Neural cell (in vitro differentiated cells): ENCODE measurements around the gene UBL3. TPM values are rescaled to one million over a fixed set of nuclear protein-coding genes. Genes with fewer than 3 reads are reported as not detected.

ENCODE experiments used
- H2AFZ ChIP-seq: fragments of 200-600, 300-800 bp; sonication (generic), shearing (Covaris generic); 2 replicates; pipeline ENCODE4 v1.6.0; 2014; ENCODE audit warnings: low read depth, mild to moderate bottlenecking, antibody characterized with exemption, low read length, moderate library complexity
- H3F3A ChIP-seq: fragments of 200-600 bp; shearing (Covaris generic); 2 replicates; pipeline ENCODE4 v1.6.1; 2016; ENCODE audit warnings: mild to moderate bottlenecking, moderate library complexity, mixed read lengths, antibody characterized with exemption, low read length; ENCODE audit not compliant: insufficient read depth, poor library complexity, severe bottlenecking
- H3K27ac ChIP-seq: fragments of 200-600, 300-800 bp; sonication (generic), shearing (Covaris generic); 2 replicates; pipeline ENCODE4 v1.5.1; 2014; ENCODE audit warnings: mild to moderate bottlenecking, low read length, moderate library complexity
- H3K27me3 ChIP-seq: fragments of 300-800, 200-600 bp; sonication (generic), shearing (Covaris generic); 2 replicates; pipeline ENCODE4 v1.6.0; 2014; ENCODE audit warnings: mild to moderate bottlenecking, low read depth, low read length, moderate library complexity; ENCODE audit not compliant: insufficient read depth
- H3K36me3 ChIP-seq: fragments of 300-800, 200-600 bp; sonication (generic), shearing (Covaris generic); 2 replicates; pipeline ENCODE4 v1.5.1; 2014; ENCODE audit warnings: mild to moderate bottlenecking, antibody characterized with exemption, low read length, moderate library complexity; ENCODE audit not compliant: insufficient read depth
- H3K4me2 ChIP-seq: fragments of 300-800, 200-600 bp; sonication (generic), shearing (Covaris generic); 2 replicates; pipeline ENCODE4 v1.6.0; 2014; ENCODE audit warnings: mild to moderate bottlenecking, low read length
- H3K4me3 ChIP-seq: fragments of 300-800, 200-600 bp; sonication (generic), shearing (Covaris generic); 2 replicates; pipeline ENCODE4 v1.5.1; 2014; ENCODE audit warnings: mild to moderate bottlenecking, low read length, moderate library complexity
- H3K79me2 ChIP-seq: fragments of 200-600 bp; shearing (Covaris generic); replicated peaks from 2 replicates; pipeline ENCODE4 v1.6.0; 2014; ENCODE audit warnings: mild to moderate bottlenecking, low read length, moderate library complexity; ENCODE audit not compliant: insufficient read depth
- H3K9ac ChIP-seq: fragments of 300-800, 200-600 bp; sonication (generic), shearing (Covaris generic); 2 replicates; pipeline ENCODE4 v1.6.1; 2016; ENCODE audit warnings: mild to moderate bottlenecking, low read length, mixed read lengths
- H3K9me2 ChIP-seq: fragments of 200-600 bp; shearing (Covaris generic); 2 replicates; pipeline ENCODE4 v1.6.1; 2016; ENCODE audit warnings: mild to moderate bottlenecking, low read length, mixed read lengths; ENCODE audit not compliant: insufficient read depth
- H3K9me3 ChIP-seq: fragments of 200-600, 300-800 bp; sonication (generic), shearing (Covaris generic); 2 replicates; pipeline ENCODE4 v1.6.1; 2016; ENCODE audit warnings: mild to moderate bottlenecking, mixed run types, low read length, moderate library complexity, mixed read lengths
- H4K20me1 ChIP-seq: fragments of 200-600 bp; shearing (Covaris generic); 2 replicates; pipeline ENCODE4 v1.6.1; 2016; ENCODE audit warnings: mild to moderate bottlenecking, mixed run types; ENCODE audit not compliant: insufficient read depth
- CTCF ChIP-seq: fragments of 450-650 bp; IDR thresholded peaks from 2 replicates; pipeline ENCODE4 v1.5.1; 2014; ENCODE audit warnings: antibody characterized with exemption, mild to moderate bottlenecking, moderate library complexity; ENCODE audit not compliant: poor library complexity, severe bottlenecking
- EP300 ChIP-seq: fragments of 450-650 bp; conservative IDR thresholded peaks from 2 replicates; pipeline ENCODE4 v1.6.1; 2014; ENCODE audit warnings: antibody characterized with exemption, mild to moderate bottlenecking, moderate library complexity; ENCODE audit not compliant: poor library complexity, severe bottlenecking
- EZH2 ChIP-seq: fragments of 200-600, 300-800 bp; shearing (Covaris generic), sonication (generic); IDR thresholded peaks from 2 replicates; pipeline ENCODE4 v1.6.1; 2014; ENCODE audit warnings: antibody characterized with exemption, low read length, borderline replicate concordance, mild to moderate bottlenecking; ENCODE audit not compliant: insufficient read depth, poor library complexity, severe bottlenecking
- MXI1 ChIP-seq: fragments of 450-650 bp; conservative IDR thresholded peaks from 2 replicates; pipeline ENCODE4 v1.6.1; 2014; ENCODE audit warnings: antibody characterized with exemption, mild to moderate bottlenecking; ENCODE audit not compliant: poor library complexity, severe bottlenecking
- POLR2AphosphoS5 ChIP-seq: IDR thresholded peaks from 2 replicates; pipeline ENCODE4 v1.6.1; 2012
- RAD21 ChIP-seq: fragments of 450-650 bp; conservative IDR thresholded peaks from 2 replicates; pipeline ENCODE4 v1.6.1; 2014; ENCODE audit warnings: antibody characterized with exemption, mild to moderate bottlenecking, moderate library complexity
- REST ChIP-seq: IDR thresholded peaks from 2 replicates; pipeline ENCODE4 v1.6.1; 2012; ENCODE audit warnings: borderline replicate concordance
- SMC3 ChIP-seq: fragments of 450-650 bp; conservative IDR thresholded peaks from 2 replicates; pipeline ENCODE4 v1.6.1; 2014; ENCODE audit warnings: antibody characterized with exemption, mild to moderate bottlenecking, moderate library complexity; ENCODE audit not compliant: poor library complexity
- TAF1 ChIP-seq: IDR thresholded peaks from 2 replicates; pipeline ENCODE4 v1.6.1; 2012; ENCODE audit warnings: low read depth
- polyA plus RNA-seq: library from polyadenylated mRNA; depleted of rRNA; stranded (reverse); fragments of >200 nt; gene quantifications from 2 replicates; pipeline ENCODE4 v1.2.3, GENCODE V29; 2014

The UBL3 gene
- polyA plus RNA-seq, 1 donor from 2014 or later, result 35.8 TPM

- no peaks in the 10 kb centered on the region for H3K79me2 ChIP-seq
- H3K27me3 ChIP-seq, result no peaks in the 10 kb centered on the region
- no peaks in the 10 kb centered on the region for H3K9me3 ChIP-seq
- no peak overlapping the region for H2AFZ ChIP-seq
- H3K9me2 ChIP-seq, result no peaks in the 10 kb centered on the region
- H3K9ac ChIP-seq, result no peak overlapping the region
- H3K4me2 ChIP-seq, result no peak overlapping the region
- H3K27ac ChIP-seq, result no peak overlapping the region
- no peak overlapping the region for H3K4me3 ChIP-seq
- no peak for TF ChIP-seq TAF1
- TF ChIP-seq CTCF, result no peak
- no peak for TF ChIP-seq SMC3
- TF ChIP-seq REST, result no peak
- no peak for TF ChIP-seq EP300
- TF ChIP-seq POLR2AphosphoS5, result no peak
- TF ChIP-seq MXI1, result no peak
- no peak for TF ChIP-seq RAD21
- TF ChIP-seq EZH2, result no peak
- H4K20me1 ChIP-seq, result no peaks in the 10 kb centered on the region
- no peaks in the 10 kb centered on the region for H3K36me3 ChIP-seq
- no peaks in the 10 kb centered on the region for H3F3A ChIP-seq
Measured at GRCh38 chr13:29868581-29868980, 18.2 kb upstream of the UBL3 start.

- H3K27me3 ChIP-seq, result no peaks in the 10 kb centered on the region
- H3K79me2 ChIP-seq, result no peaks in the 10 kb centered on the region
- no peaks in the 10 kb centered on the region for H3F3A ChIP-seq
- no peak overlapping the region for H3K4me2 ChIP-seq
- no peaks in the 10 kb centered on the region for H3K36me3 ChIP-seq
- H3K9me3 ChIP-seq, result no peaks in the 10 kb centered on the region
- no peak overlapping the region for H3K9ac ChIP-seq
- H3K4me3 ChIP-seq, result no peak overlapping the region
- H2AFZ ChIP-seq, result no peak overlapping the region
- TF ChIP-seq TAF1 (no peak), MXI1 (no peak), CTCF (no peak), RAD21 (no peak), REST (no peak), SMC3 (no peak), EZH2 (no peak), EP300 (no peak), POLR2AphosphoS5 (no peak)
- H3K27ac ChIP-seq, result no peak overlapping the region
- H4K20me1 ChIP-seq, result no peaks in the 10 kb centered on the region
- no peaks in the 10 kb centered on the region for H3K9me2 ChIP-seq
Measured at GRCh38 chr13:29865934-29866333, 15.5 kb upstream of the UBL3 start.
